ENCODE data around the gene IER5.
"Not testable (repeated sequence)": the region's sequence is repeated elsewhere in the genome, so short reads cannot be mapped to it uniquely, and the experiment has no call there.

Gene IER5

GRCh38 chr1:181088079-181089016 is at the start of gene IER5:
IER5 (plus strand) TSS chr1:181088700; CDS start chr1:181088903, 203 bp downstream.
- TF ChIP-seq CTCF (conservative IDR thresholded peaks at IDR 0.05; ENCODE audit: low read depth, low read length) = no peak
- peak; percentile 78 for DNase-seq (ENCODE audit: low read depth)
- H3K4me3 ChIP-seq (ENCODE audit: low read length) = peak within 1 kb of the TSS; percentile 73

- TF ChIP-seq CTCF (conservative IDR thresholded peaks at IDR 0.05; ENCODE audit: low read depth, low read length) = no peak
- no peak overlapping the region for H3K4me3 ChIP-seq (ENCODE audit: low read length)
- no peak for DNase-seq (ENCODE audit: low read depth)
Measured at GRCh38 chr1:181040284-181040865, 48.1 kb upstream of the IER5 start.

GRCh38 chr1:181043025-181043888 is 45.2 kb upstream of the IER5 start:
- TF ChIP-seq CTCF (conservative IDR thresholded peaks at IDR 0.05; ENCODE audit: low read depth, low read length) = no peak
- H3K4me3 ChIP-seq (ENCODE audit: low read length) = no peak overlapping the region
- no peak for DNase-seq (ENCODE audit: low read depth)

GRCh38 chr1:181044449-181044966 is 44.0 kb upstream of the IER5 start:
- TF ChIP-seq CTCF (conservative IDR thresholded peaks at IDR 0.05; ENCODE audit: low read depth, low read length) = no peak
- H3K4me3 ChIP-seq (ENCODE audit: low read length) = no peak overlapping the region
- DNase-seq (ENCODE audit: low read depth) = no peak

GRCh38 chr1:181045946-181046345 is 42.6 kb upstream of the IER5 start:
- not testable (repeated sequence) for H3K4me3 ChIP-seq (ENCODE audit: low read length); DNase-seq (ENCODE audit: low read depth)

- no peak for DNase-seq (ENCODE audit: low read depth)
- no peak overlapping the region for H3K4me3 ChIP-seq (ENCODE audit: low read length)
- no peak for TF ChIP-seq CTCF (conservative IDR thresholded peaks at IDR 0.05; ENCODE audit: low read depth, low read length)
Measured at GRCh38 chr1:181049378-181049777, 39.1 kb upstream of the IER5 start.

GRCh38 chr1:181050922-181051321 is 37.6 kb upstream of the IER5 start:
- no peak overlapping the region for H3K4me3 ChIP-seq (ENCODE audit: low read length)
- DNase-seq (ENCODE audit: low read depth) = no peak
- no peak for TF ChIP-seq CTCF (conservative IDR thresholded peaks at IDR 0.05; ENCODE audit: low read depth, low read length)
